ELF-1 (cell line): ENCODE results near the gene ELAPOR1.
A peak's percentile ranks its signal among the peaks of the same experiment; 100 is the strongest.

ENCODE experiments used
- DNase-seq: peaks from one replicate; pipeline ENCODE4 v3.0.0-alpha.2; 2016; ENCODE audit warnings: low read depth, low spot score

Gene ELAPOR1, protein sequence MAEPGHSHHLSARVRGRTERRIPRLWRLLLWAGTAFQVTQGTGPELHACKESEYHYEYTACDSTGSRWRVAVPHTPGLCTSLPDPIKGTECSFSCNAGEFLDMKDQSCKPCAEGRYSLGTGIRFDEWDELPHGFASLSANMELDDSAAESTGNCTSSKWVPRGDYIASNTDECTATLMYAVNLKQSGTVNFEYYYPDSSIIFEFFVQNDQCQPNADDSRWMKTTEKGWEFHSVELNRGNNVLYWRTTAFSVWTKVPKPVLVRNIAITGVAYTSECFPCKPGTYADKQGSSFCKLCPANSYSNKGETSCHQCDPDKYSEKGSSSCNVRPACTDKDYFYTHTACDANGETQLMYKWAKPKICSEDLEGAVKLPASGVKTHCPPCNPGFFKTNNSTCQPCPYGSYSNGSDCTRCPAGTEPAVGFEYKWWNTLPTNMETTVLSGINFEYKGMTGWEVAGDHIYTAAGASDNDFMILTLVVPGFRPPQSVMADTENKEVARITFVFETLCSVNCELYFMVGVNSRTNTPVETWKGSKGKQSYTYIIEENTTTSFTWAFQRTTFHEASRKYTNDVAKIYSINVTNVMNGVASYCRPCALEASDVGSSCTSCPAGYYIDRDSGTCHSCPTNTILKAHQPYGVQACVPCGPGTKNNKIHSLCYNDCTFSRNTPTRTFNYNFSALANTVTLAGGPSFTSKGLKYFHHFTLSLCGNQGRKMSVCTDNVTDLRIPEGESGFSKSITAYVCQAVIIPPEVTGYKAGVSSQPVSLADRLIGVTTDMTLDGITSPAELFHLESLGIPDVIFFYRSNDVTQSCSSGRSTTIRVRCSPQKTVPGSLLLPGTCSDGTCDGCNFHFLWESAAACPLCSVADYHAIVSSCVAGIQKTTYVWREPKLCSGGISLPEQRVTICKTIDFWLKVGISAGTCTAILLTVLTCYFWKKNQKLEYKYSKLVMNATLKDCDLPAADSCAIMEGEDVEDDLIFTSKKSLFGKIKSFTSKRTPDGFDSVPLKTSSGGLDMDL

DNA sequence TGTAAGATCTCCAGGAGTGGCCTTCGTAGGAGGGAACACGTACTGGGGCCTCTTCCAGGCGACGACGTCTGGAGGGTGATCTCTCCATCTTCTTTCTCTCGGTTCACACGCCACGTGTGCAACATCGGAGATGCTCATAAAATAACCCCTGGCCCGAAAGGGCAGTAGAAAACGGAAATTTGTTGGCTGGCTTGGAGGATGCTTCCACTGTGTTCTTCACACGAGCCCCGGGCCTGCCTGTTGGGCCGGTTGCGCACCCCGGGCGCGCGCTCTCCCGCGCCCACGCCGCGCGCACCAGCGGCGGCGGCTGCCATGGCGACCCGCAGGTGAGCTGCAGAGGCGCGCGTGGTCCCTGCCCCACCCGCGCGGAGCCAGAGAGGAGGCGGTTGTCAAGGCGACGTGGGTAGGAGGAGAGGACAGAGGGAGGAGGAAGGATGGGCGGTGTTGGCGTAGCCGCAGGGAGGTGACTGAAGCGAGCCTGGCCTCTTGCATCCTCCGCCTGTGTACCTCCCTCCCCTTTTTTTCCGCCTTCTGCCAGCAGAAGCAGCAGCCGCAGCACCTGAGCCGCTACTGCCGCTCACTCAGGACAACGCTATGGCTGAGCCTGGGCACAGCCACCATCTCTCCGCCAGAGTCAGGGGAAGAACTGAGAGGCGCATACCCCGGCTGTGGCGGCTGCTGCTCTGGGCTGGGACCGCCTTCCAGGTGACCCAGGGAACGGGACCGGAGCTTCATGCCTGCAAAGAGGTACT is at the start of gene ELAPOR1:
ELAPOR1 (plus strand) TSS at position 526 of the 752 bp plus-strand sequence; CDS start at position 595, 69 bp downstream.
- peak; percentile 70 for DNase-seq

DNA sequence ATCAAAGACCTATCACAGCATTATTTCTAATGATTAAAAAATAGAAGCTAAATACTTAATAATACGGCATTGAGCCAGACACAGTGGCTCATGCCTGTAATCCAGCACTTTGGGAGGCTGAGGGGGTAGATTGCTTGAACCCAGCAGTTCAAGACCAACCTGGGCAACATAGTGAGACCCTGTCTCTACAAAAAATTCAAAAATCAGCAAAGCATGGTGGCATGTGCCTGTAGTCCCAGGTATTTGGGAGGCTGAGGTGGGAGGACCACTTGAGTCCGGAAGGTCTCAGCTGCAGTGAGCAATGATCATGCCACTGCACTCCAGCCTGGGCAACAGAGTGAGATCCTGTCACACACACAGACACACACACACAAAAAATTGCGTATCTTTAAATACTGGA is 48.8 kb upstream of the ELAPOR1 start:
- no peak for DNase-seq

DNA sequence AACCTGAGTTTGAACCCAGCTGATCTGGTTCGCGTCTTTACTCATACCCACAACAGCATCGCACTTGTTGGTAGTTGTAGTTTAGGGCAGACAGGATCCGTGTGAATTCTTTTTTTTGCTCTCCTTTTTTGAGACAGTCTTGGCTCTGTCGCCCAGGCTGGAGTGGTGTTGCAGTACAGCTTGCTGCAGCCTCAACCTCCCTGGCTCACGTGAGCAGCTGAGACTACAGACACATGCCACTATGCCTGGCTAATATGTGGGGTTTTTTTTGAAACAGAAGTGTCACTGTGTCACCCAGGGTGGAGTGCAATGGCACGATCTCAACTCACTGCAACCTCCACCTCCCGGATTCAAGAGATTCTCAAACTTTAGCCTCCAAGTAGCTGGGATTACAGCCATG is 46.0 kb upstream of the ELAPOR1 start:
- DNase-seq = no peak

DNA sequence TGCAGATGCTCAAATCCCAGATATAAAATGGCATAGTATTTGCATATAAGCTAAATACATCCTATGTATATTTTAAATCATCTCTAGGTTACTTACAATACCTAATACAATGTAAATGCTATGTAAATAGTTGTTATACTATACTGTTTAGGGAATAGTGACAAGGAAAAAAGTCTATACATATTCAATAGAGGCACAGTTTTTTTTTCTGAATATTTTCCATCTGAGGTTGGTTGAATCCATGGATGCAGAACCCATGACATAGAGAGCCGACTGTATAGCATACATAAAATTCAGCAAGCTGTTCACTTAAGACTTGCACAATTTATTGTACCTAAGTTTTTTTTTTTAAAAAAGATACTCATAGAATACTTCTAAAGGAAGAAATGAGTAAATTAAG is 44.6 kb upstream of the ELAPOR1 start:
- no peak for DNase-seq

DNA sequence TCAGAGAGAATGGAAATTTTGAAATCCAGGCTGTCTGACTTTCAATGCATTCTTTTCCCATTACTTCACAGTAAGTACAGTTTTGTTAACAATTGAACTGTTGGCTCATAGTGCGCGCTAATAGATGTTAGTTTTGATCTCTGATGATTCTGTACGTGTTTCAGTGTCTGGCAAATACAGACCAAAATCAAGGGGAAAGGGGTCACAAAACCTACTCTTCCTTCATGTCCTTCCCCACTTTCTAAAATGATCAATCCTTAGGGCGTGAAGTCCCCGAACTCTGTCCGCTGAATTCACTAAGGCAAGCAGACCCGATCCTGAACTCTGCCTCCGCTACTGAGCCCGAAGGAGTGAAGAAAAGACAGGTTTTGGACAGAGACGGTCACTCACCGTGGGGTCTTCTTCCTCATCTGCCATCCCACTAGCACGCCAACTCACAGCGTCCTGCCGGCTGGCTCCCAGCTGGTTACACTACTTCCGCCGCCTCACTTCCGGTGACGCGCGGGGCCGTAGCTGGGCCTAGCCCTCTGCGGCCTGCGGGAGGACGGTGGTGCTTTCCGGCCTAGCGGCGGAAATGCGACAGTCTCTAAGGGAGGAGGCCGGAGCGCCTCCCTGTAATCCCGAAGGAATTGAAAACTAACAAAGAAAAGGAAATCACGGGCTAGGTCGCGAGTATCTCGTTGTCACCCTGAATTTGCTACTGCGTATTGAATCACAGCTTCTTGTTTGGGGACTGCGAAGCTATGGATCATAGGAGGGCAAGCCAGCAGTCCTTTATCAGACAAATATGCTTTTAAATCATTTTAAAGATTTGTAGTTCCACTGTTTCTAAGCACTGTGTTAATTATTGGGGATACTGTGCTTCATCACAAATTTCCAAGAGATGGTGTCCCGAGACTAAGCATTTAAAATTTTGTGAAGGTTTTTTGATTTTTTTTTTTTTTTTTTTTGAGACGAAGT is 38.1 kb upstream of the ELAPOR1 start, which contains the start of gene TAF13:
TAF13 (minus strand) TSS at position 473 of the 960 bp plus-strand sequence; CDS start at position 417, 56 bp downstream.
- DNase-seq = peak; percentile 97

DNA sequence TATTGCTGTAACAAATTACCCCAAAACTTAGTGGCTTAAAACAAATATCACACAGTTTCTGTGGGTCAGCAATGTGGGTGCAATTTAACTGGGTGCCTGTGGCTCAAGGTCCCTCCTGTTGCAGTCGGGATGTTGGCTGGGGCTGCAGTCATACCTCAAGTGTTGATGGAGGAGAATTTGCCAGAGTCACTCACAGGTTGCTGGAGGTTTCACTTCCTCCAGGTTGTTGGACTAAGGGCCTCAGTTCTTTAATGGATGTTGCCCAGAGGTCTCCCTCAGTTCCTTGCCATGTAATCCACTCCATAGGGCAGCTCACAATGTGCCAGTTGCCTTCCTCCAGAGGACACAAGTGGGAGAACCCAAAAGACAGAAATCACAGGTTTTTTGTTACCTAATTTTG is 35.6 kb upstream of the ELAPOR1 start:
- no peak for DNase-seq

DNA sequence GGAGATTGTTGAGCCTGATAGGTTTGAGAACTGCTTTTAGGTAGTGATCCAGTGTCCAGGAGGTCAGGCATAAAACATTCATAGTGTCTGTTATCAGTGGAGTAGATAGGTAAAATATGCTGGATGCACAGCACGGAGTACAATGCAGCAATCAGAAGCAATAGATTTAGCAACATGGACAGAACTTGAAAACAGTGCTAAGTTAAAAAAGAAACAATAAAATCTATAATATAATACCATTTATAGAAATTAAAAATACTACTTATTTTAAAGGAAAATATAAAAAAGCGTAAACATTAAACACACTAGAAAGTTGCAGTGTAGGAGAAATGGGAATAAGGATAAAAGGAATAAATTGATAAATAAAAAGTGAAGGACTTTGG is 34.7 kb upstream of the ELAPOR1 start:
- no peak for DNase-seq

DNA sequence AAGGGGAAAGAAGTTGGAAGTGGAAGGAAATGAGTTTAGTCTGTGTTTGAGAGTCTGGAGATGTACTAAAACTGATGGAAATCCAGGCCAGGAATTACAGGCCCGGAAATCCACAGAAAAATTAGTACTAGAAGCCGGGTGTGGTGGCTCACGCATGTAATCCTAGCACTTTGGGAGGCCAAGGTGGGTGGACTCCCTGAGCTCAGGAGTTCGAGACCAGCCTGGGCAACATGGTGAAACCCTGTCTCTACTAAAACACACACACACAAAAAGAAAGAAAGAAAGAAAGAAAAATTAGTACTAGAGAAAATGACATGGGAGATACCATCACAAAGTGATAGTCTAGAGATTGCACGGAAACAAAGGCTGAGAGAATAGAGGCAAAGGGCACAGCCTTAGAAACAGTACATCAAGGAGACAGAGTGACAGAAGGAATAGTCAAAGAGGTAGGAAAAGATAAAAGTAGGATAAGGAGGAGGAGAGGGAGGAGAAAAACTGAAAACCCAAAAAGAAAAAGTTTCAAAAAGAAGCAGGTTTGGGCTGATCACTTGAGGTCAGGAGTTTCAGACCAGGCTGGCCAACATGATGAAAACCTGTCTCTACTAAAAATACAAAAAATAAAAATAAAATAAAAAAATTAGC is 33.4 kb upstream of the ELAPOR1 start:
- DNase-seq = no peak

DNA sequence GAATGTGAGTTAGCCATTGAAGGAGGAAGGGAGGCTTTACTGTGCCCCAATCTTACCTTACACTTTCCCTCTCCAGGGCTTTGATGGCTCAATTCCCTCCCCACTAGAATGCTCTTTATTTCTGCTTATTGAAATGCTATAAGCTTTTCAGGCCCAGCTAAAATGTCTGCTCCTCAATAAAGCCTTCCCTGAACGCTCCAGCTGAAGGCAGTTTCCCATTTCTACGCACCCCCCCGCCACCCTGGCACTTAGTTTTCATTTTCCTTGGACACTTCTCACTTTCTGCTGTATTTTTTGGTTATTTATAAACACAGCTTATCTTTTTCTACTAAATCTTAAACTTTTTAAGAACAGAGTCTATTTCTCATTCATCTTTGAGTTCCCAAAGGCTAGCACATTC is 30.4 kb upstream of the ELAPOR1 start:
- DNase-seq = no peak

DNA sequence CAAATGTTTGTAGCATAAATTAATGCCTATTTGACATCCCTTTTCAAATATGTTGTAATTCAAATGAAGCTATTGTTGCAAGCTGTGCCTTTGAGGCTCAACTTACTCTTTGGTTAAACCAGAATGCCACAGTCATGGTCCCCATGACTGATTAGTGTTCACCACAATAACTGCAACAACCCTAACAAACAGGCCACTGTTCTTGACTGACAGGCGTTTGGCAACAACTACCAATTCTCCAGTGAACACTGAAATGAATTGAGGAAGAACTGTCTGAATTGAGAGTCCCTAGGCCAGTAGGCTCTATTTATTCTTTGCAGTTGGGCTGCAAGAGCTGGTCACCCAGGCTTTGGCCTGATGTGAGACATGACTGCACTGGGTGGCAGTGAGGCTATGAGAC is 30.0 kb upstream of the ELAPOR1 start:
- DNase-seq = no peak

DNA sequence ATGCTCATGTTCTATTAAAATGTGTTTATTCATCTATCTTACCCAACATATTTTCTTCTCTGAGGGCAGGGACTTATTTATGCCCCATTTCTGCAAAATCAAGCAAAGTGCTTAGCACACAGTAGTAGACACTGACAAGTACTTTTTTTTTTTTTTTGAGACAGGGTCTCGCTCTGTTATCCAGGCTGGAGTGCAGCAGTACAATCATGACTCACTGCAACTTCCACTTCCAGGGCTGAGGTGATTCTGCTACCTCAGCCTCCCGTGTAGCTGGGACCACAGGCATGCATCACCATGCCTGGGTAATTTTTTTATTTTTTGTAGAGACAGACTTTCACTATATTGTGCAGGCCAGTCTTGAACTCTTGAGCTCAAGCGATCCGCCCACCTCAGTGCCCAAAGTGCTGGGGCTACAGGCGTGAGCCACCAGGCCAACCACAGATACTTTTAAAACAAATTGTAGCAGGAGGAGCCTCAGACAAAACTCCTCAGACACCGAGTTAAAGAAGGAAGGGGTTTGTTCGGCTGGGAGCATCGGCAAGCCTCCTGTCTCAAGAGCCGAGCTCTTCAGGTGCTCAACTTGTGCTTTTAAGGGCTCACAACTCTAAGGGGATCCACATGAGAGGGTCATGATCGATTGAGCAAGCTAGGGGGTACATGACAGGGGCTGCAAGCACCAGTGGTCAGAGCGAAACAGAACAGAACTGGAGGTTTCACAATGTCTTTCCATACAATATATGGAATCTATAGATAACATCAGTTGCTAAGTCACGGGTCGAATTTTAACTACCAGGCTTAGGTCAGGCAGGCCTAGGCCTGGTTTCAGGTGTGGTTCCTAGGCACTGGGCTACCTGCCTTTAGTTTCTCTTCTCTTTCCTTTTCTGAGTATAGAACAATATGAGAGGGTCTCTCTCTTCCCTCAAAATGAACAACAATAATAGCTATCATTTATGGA is 29.1 kb upstream of the ELAPOR1 start:
- DNase-seq = no peak

DNA sequence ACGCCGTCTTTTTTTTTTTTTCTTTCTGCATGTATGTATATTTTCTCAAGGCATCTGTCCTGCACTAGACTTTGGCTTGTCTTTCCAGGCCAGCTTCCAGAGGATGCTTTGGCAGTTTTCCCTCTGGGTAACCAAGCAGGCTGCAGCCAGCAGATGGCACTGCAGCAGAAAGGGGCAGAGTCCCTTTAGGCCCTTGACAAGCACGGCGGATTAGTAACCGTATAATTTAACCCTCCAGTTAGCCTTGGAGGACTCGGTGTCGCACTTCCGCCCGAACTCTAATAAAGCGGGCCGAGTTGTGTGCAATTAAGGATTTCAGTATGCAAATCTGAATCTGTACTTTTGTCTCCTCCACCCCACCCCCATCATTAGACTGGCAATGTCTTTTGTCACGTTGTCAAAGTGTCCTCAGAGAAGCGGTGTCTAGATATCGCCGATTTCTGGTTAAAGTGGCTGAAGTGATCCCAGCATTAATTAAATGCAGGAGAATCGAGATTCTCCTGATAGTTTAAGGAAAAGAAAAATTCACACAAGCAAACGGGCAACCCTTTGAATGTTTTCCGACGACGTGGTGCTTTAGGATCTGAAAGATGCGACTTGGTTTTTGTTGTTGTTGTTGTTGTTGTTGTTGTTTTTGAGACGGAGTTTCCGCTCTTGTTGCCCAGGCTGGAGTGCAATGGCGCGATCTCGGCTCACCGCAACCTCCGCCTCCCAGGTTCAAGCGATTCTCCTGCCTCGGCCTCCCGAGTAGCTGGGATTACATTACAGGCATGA is 24.5 kb upstream of the ELAPOR1 start:
- DNase-seq = peak; percentile 91

DNA sequence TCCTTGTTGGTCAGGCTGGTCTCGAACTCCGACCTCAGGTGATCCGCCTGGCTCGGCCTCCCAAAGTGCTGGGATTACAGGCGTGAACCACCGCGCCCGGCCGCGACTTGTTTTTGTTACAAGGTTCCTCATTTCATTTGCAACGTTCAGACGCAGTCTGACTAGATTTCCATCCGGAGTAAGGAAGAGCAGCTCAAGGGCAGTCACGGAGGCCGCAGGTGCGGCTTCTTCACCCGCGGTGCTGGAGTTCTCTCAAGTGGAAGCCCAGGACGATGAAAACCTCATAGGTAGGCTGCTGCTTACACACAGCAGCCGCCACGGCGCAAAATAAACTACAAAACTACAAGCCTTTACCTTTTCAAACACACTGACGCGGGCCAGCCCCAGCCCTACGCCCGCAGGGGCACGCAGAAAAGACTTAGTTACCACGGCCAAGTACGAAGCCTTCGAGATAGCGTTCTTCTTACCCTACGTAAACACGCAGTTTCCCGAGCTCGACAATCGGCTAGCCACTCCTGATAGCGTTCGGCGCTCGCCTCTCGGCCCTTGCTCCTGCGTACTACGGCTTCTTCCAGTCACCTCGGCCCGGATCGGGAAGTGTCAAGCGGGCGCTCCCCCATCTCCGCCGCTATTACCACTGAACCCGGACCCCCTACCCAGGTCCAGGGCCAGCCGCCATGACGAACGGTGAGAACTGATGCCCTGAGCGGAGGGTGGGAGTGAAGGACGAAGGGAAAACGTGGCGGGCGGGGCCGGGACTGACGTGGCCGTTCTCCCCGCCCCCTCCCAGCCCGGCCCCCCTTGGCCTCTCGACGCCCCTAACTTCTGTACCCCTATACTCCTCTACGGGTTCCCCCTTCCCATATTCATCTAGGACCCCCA is 23.5 kb upstream of the ELAPOR1 start, which contains the start of gene TMEM167B:
TMEM167B (plus strand) TSS at position 569 of the 882 bp plus-strand sequence; CDS start at position 678, 109 bp downstream.
- peak; percentile 95 for DNase-seq

DNA sequence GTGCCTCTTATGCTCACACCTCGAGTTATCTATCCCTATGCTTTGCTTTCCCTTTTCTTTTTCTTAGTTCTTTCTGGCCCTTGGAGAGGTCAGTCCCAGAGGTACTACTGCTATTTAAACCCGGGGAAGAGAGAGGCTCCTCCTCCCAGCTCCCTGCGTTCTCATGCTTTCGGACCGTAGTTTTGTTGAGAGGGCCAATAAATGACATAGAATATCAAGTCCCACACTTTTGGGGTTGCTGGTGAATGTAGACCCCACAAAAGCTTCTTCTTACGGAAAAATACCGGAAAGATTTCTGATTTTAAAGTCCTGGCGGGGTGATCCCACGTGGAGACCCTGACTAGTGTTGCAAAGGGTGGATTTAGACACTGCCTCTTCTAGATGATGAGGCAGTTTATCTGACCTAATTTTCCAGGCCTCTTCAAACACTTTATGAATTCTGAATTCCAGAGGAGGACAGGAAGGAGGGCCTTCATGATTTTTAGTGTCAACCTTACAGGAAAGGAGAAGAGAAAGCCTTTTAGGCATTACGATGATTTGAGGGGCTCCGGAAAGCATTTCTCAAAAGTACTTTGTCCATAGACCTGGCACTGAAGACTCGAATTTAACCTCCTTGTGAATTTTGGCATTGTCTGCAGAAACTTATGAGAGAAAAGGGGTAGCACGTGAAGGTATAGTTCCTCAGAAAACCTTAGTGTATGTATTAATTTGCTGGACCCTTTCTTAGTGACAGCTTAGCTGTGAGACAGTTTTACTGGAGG is 22.7 kb upstream of the ELAPOR1 start:
- no peak for DNase-seq

DNA sequence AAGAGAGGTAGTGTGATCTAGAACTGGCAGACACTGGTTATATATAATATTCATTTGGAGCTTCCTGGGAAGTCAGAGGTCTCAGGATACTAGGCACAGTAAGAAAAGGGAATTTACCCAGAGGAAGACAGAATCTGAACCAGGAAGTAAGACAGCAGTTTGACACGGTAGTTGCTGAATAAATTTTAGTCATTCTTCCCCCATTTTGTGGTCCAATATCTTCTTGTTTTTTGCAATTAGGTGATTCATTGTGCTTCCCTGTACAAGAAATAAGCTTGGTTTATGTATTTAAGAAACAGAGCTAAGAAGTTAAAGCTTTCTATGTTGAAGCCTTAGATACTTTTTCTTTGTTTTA is 22.1 kb upstream of the ELAPOR1 start:
- DNase-seq = no peak

DNA sequence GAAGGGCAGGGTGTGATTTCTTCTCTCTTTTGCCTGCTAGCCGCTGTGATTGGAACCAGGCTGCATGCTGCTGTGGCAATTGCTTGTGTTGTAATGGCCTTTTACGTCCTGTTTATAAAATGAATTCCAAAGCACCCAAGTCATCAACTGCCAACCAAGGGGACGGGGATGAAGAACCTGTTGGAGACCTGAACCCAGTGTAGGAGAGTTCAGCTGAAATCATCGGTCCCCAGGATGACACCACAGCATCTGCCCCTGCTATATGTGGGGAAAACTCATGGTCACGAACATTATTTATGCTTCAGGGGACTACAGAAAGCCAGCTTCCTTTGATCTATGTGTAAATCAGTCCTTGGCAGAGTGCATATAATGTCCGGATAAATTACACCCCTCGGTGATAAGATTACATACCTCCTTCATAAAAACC is 19.5 kb upstream of the ELAPOR1 start:
- no peak for DNase-seq
